Germinal center (tissue), 1 donor: ENCODE results near the gene NEK8.

Experiments used
- DNase-seq: peaks from one replicate; pipeline ENCODE4 v3.0.0; 2012; ENCODE audit warnings: mixed read lengths, low spot score

The NEK8 gene

GRCh38 chr17:28744972-28745785 lies 16.6 kb downstream of the NEK8 start:
- DNase-seq: no peak

GRCh38 chr17:28745786-28746411 lies 17.3 kb downstream of the NEK8 start:
- no peak for DNase-seq

GRCh38 chr17:28746611-28747050 lies 18.0 kb downstream of the NEK8 start:
- no peak for DNase-seq

DNA sequence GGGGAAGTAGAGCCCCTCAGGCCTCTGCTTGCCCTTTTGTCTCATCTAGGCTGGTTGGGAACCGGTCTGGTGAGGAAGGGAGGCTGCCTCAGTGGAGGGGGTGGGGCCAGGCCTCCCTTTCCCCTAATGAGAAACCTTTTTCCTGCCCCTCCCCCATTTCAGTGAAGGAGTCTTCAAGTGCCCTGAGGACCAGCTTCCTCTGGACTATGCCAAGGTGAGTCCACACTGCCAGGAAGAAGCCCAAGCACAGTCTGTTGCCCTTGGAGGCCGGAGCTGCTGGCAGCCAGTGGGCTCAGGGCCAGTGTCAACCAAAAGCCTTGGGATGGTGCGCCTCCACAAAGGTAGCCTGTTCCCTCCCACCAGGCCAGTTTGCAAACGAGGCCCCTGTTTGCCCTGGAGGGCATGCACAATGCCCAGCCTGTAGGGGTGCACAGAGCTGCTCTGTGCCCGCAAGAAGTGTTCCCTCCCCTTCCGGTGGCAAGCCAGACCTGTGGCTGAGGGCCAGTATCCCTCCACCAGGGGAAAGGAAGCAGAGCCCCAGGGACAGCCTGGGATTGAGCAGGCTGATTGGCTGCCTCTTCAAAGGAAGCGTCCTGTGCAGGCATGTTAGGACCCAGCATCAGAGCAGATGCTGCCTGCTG lies 18.6 kb downstream of the NEK8 start:
- no peak for DNase-seq

DNA sequence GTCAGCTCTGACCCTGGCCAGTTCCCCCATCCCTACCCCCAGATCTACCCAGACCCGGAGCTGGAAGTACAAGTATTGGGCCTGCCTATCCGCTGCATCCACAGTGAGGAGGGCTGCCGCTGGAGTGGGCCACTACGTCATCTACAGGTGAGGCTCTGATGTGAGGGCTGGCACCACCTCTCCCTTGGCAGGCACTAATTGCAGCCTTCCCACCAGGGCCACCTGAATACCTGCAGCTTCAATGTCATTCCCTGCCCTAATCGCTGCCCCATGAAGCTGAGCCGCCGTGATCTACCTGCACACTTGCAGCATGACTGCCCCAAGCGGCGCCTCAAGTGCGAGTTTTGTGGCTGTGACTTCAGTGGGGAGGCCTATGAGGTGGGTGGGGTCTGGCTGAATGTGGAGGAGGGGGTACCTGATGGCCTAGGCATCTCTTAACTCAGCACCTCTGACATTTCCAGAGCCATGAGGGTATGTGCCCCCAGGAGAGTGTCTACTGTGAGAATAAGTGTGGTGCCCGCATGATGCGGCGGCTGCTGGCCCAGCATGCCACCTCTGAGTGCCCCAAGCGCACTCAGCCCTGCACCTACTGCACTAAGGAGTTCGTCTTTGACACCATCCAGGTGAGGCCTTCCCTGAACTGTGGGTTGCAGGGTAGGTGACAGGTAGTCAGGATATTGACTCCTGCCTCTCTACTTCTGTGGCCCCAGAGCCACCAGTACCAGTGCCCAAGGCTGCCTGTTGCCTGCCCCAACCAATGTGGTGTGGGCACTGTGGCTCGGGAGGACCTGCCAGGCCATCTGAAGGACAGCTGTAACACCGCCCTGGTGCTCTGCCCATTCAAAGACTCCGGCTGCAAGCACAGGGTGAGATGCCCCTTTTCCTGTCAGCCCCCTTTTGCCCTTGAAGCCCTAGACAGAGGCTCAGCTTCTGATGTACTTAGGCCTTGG lies 19.5 kb downstream of the NEK8 start:
- DNase-seq: no peak

DNA sequence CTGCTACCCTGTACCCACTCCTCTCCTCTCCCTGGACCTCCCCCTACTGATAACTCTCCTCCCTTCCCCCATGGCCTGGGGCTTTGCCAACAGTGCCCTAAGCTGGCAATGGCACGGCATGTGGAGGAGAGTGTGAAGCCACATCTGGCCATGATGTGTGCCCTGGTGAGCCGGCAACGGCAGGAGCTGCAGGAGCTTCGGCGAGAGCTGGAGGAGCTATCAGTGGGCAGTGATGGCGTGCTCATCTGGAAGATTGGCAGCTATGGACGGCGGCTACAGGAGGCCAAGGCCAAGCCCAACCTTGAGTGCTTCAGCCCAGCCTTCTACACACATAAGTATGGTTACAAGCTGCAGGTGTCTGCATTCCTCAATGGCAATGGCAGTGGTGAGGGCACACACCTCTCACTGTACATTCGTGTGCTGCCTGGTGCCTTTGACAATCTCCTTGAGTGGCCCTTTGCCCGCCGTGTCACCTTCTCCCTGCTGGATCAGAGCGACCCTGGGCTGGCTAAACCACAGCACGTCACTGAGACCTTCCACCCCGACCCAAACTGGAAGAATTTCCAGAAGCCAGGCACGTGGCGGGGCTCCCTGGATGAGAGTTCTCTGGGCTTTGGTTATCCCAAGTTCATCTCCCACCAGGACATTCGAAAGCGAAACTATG lies 20.4 kb downstream of the NEK8 start:
- no peak for DNase-seq

GRCh38 chr17:28749516-28750177 lies 21.1 kb downstream of the NEK8 start:
- no peak for DNase-seq

DNA sequence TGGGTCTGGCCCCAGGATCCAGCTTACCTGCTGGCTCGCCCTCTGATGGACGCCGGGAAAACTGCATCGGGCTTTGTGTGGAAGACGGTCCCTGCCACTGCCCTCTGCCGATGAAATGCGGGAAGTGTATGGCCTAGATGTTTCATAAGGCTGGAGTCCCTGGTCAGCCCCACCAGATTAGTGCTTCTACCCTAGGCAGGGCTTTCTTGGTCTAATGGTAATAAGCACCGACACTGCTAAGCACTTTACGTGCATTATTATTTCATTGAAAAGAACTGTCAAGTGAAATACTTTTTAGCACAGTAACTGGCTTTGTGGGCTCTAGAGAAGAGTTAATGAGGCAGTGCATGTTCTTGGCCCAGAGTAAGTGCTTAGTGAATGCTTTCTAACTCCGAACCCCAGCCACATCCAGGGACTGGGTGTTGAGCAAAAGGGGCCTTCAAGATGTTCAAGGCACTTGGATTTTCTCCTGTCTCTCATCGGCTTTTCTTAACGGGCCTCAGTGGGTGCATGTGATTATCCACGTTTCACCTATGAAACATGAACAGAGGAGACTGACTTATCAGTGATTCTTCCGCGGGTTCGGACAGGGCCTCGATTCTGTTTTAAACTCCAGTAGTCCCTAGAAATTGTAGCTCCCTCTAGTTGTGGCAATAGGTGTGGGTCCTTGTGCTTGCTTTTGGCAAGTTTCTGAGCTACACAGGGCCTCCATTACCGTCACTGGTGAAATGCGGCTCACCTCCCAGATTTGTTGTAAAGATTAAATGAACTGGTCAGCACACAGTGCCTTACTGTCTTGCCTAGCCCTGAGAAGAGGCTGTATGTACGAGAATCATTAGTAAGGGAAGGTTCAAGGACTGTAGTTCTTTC lies 21.8 kb downstream of the NEK8 start:
- DNase-seq: peak; percentile 83

DNA sequence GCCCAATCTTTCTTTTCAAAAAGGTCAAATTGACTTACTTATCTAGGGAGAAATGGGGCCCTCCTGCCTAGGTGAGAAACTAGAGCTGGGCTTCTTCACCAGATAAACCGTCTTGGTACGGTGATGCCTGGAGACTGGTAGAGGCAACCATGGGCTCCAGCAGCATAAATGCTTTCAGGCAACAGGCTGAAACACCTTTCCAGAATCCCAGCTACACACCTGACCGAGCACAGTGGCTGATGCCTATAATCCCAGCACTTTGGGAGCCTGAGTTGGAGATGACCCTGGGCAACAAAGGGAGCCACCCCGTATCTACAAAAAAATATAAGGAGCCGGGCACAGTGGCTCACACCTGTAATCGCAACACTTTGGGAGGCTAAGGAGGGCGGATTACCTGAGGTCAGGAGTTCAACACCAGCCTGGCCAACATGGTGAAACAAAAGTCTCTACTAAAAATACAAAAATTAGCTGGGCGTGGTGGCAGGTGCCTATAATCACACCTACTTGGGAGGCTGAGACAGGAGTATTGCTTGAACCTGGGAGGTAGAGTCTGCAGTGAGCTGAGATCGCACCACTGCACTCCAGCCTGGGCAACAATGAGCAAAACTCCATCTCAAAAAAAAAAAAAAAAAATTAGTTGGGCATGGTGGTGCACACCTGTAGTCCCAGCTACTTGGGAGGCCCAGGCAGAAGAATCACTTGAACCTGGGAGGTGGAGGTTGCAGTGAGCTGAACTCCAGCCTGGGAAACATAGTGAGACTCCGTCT lies 23.2 kb downstream of the NEK8 start:
- no peak for DNase-seq

GRCh38 chr17:28755486-28755885 lies 26.9 kb downstream of the NEK8 start:
- no peak for DNase-seq

- no peak for DNase-seq
Observed at GRCh38 chr17:28756049-28756804, 27.6 kb downstream of the NEK8 start.

- DNase-seq: no peak
Observed at GRCh38 chr17:28758411-28759121, 30.0 kb downstream of the NEK8 start.

- no peak for DNase-seq
Observed at GRCh38 chr17:28759256-28759865, 30.8 kb downstream of the NEK8 start.

DNA sequence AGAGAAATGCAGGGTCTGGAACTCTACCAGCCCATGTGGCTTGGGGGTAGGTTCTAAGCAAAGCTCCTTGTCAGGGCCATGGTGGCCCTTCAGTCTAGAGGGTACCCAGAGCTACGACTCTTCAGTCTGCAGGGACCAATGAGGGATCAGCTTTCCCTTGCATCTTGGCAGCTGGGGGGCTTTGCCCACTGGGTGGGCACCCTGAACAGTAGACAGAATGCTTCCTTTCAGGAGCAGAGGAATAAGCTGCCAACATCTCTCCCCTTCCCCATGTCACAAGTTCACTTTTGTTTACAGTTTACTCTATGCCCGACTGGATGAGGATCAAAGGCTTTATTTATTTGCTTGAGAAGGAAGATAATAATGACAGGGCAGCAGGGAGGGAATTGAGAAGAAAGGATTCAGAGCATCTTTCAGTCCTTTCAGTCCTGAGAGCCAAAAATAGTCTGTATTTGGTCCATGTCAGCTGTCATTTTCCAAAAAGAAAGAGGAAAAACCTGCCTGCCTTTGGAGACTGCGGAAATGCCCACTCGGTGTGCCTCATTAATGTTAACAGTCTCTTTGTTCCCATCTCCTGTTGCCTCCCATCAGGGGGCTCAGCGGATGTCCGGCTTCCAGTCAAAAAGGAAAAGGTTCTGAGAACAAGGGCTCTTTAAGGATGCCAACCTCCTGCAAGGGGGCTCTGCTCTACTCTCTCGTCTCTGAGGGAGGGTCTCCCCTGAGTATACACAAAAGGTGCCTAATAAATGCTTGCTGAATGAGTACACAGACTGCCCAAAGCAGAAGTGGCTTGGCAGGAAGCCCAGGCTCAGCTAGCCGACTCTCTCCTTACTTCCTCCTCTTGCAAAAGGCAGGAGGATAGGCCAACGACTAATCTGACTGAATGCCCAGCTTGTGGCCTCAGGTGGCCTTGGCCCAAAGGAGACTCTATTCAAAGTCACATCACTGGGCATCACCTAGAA lies 32.3 kb downstream of the NEK8 start:
- no peak for DNase-seq

DNA sequence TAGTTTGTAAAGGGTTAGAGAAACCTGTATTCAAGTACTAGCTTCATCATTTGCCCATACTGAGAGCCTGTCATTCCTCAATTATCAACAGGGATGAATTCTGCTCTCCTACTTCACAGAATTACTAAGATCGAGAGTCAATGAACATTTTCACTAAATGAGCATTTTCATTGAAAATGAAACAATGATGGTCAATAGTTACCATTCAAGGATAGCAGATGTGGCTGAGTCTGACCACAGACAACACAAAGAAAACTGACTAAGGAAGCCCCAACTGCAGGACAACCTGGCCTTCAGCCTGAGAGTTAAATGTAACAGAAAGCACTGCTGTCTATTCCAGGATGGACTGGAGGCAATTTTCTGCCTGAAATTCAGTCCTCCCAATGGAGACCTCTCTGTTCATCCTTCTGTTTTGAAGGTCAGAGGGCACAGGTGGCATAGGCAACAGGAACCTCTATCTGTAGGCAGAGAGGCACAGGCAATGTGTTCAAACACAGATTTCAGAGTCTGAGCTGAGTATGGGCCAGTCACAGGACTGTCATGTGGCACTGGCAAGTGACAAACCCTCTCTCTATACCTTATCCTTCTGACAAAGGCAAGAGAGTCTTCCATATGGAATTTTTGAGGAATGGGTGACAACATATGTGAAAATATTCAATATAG lies 34.7 kb downstream of the NEK8 start:
- no peak for DNase-seq
